Epithelial cell of esophagus (primary cell): ENCODE measurements around the gene ADARB2.

ENCODE experiments used
- DNase-seq: peaks from one replicate; pipeline ENCODE4 v3.0.0; 2010; ENCODE audit warnings: low read depth
- H3K4me3 ChIP-seq: 2 replicates; pipeline ENCODE4 v1.5.1; 2011; ENCODE audit warnings: mild to moderate bottlenecking, low read length, control low read depth
- TF ChIP-seq, protein P1 (sequence below): IDR thresholded peaks from 2 replicates; pipeline ENCODE4 v1.5.1; 2011; ENCODE audit warnings: low read depth, mild to moderate bottlenecking, low read length, control low read depth, inconsistent platforms; ENCODE audit not compliant: insufficient read depth; ENCODE audit errors: missing control alignments

Gene ADARB2

DNA sequence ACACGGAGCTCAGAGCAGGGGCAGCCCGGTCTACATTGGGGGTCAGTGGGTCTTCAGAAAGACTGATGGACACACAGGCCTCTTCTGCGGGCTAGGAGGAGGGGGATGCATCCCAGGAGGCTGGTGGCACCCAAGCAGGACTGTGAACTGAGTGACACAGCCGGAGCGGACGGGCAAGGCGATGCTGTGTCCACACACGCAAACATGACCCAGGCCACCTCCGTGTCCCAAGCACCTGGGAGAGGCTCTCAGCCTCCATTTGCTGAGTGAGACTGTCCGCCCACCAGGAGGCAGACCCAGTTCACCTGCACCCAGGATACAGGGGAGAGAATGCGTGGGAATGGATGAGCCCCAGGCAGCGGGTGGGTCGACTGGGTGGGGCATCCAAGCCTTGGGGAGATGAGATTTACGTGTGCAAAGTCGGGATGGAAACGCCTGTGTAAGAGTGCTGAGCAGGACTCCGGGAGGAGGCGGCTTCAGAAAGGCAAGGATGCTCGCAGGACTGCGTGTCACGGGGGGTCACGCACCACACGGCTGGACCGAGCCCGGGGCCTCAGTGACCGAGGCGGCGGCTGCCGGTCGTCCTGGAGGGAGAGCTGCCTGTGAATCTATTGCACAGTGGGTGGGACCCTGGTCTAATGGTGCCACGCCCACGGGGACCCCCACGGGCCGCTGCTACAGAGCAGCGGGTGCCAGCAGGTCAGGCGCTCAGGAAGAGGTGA is 262.8 kb downstream of the ADARB2 start:
- no peak overlapping the region for H3K4me3 ChIP-seq
- TF ChIP-seq, protein P1, sequence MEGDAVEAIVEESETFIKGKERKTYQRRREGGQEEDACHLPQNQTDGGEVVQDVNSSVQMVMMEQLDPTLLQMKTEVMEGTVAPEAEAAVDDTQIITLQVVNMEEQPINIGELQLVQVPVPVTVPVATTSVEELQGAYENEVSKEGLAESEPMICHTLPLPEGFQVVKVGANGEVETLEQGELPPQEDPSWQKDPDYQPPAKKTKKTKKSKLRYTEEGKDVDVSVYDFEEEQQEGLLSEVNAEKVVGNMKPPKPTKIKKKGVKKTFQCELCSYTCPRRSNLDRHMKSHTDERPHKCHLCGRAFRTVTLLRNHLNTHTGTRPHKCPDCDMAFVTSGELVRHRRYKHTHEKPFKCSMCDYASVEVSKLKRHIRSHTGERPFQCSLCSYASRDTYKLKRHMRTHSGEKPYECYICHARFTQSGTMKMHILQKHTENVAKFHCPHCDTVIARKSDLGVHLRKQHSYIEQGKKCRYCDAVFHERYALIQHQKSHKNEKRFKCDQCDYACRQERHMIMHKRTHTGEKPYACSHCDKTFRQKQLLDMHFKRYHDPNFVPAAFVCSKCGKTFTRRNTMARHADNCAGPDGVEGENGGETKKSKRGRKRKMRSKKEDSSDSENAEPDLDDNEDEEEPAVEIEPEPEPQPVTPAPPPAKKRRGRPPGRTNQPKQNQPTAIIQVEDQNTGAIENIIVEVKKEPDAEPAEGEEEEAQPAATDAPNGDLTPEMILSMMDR, result no peak
- no peak for DNase-seq

GRCh38 chr10:1473874-1474273 is 263.5 kb downstream of the ADARB2 start:
- TF ChIP-seq, protein P1, result no peak
- H3K4me3 ChIP-seq, result no peak overlapping the region
- no peak for DNase-seq

DNA sequence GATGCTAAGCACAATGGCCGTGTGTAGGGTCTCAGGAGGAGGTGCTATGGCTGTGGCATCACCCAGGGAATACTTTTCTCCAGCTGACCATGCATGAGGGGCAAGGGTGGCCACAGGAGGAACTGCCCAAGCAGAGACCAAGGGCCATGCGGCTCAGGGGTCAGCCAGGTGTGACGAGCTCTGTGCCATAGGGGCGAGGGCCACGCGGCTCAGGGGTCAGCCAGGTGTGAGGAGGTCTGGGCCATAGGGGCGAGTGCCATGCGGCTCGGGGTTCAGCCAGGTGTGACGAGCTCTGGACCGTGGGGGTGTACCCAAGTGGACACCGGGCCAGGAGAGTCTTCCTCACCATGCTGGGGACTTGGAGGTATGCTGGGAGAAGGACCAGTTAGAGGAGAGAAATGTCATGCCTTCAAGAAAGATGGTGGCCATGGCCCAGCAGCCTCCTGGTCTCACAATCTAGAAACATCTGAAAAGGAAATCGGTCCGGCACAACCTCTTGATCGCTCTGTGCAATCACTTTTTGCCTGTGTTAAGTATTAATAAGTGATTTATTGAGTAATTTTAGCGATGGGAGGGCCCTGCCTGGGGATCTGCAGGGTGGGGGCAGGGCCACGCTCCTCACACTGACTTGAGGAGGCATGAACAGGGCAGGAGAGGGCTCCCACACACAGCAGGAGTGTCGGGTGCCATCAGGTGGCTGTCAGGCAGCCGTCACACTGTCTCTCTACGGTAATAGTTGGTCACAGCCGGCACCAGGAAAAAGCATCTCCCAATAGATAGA is 265.0 kb downstream of the ADARB2 start:
- DNase-seq, result no peak
- no peak overlapping the region for H3K4me3 ChIP-seq
- TF ChIP-seq, protein P1, result no peak

- no peak for DNase-seq
- TF ChIP-seq, protein P1, result no peak
- no peak overlapping the region for H3K4me3 ChIP-seq
Measured at GRCh38 chr10:1468811-1469210, 268.5 kb downstream of the ADARB2 start.

DNA sequence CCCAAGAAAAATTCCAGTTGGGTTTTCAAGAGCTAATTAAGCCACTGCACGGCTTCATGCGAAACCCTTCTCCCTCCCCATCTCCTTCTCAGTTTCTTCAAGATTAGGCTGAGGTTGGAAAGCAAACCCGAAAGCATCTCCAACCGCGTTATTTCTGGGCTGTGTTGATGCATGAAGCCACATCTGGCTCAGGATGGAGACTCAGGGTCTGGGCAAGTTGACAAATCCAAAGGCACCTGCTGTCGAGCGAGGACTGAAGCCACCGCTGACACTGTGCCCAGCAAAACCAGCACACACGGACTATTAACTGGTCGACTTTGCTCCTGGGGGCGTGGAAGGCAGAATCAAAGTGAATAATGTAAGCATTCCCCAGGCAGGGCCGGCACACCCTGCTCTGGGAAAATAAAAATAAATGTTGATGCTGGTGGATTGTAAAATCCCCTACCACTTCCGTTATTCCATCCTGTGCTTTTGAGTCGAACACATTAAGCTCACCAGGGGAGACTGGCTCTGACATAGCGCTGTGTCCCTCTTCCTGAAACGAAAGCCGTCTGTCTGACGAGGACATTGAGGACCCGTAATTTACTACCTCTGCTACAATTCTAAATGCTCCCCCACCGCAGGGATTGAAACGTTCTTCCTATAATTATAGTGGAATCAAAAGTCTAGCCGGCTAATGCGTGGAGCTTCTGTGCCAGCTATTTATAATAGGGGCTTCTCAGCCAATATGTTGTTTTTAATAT is 269.8 kb downstream of the ADARB2 start:
- no peak for DNase-seq
- TF ChIP-seq, protein P1, result no peak
- H3K4me3 ChIP-seq, result no peak overlapping the region

DNA sequence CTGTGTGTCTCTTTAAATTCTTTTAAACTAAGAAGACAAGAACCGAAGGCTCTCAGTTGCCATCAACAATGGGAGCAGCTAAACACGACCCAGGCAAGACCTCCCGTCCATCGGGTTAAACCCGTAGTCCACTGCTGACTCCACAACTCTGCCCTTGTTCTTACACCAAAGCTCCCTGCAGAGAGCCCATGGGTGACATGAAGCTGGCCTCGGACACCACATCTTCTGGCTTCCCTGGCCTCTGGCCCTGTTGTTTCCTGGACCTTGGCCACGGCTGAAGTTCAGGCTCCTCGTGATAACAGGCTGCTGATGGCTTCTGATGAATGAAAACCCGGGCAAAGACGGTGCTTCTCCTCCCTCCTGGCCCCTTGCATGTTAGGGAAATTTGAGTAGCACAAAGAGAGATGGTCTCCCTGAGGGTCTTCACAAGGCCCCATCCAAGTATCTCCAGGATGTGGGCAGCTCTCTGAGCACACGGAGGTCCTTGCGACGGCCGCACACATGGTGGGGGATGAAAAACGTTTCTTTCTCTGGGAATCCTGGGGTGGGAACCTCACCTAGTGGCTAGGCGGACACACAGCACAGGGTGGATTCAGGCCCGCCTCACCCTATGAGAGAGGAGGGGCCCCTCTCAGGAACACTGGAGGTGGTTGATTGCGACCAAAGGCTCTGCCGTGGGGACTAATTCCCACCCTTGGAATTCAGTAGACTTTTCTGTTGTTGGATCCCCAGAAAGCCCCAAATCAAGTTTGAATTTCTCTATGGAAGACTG is 271.1 kb downstream of the ADARB2 start:
- TF ChIP-seq, protein P1, result no peak
- no peak for DNase-seq
- no peak overlapping the region for H3K4me3 ChIP-seq
